GM19463 (cell line): ENCODE results near the gene SHCBP1L.

ENCODE experiments used
- ATAC-seq: cut with Tn5 transposase; IDR thresholded peaks from one replicate; pipeline ENCODE4 v1.9.1; 2021; ENCODE audit warnings: mild to moderate bottlenecking, moderate library complexity; ENCODE audit not compliant: unreplicated experiment

The SHCBP1L gene

GRCh38 chr1:182897696-182898095, 55.3 kb downstream of the SHCBP1L start:
- no peak for ATAC-seq

- ATAC-seq, result no peak
Measured at GRCh38 chr1:182890927-182891610, 61.9 kb downstream of the SHCBP1L start.

- ATAC-seq, result no peak
Measured at GRCh38 chr1:182889997-182890396, 63.0 kb downstream of the SHCBP1L start.

GRCh38 chr1:182888736-182889531, 64.0 kb downstream of the SHCBP1L start:
- no peak for ATAC-seq

GRCh38 chr1:182886985-182887384, 66.0 kb downstream of the SHCBP1L start:
- ATAC-seq, result no peak

- ATAC-seq, result no peak
Measured at GRCh38 chr1:182885591-182885990, 67.4 kb downstream of the SHCBP1L start.

GRCh38 chr1:182884872-182885271, 68.1 kb downstream of the SHCBP1L start:
- no peak for ATAC-seq

- no peak for ATAC-seq
Measured at GRCh38 chr1:182877842-182878241, 75.1 kb downstream of the SHCBP1L start.

GRCh38 chr1:182877331-182877730, 75.6 kb downstream of the SHCBP1L start:
- no peak for ATAC-seq

- ATAC-seq, result no peak
Measured at GRCh38 chr1:182875889-182876288, 77.1 kb downstream of the SHCBP1L start.

- no peak for ATAC-seq
Measured at GRCh38 chr1:182872881-182873280, 80.1 kb downstream of the SHCBP1L start.

- no peak for ATAC-seq
Measured at GRCh38 chr1:182869241-182869666, 83.7 kb downstream of the SHCBP1L start.

GRCh38 chr1:182867861-182868260, 85.1 kb downstream of the SHCBP1L start:
- no peak for ATAC-seq

- ATAC-seq, result no peak
Measured at GRCh38 chr1:182863940-182864339, 89.0 kb downstream of the SHCBP1L start.

GRCh38 chr1:182862827-182863226, 90.1 kb downstream of the SHCBP1L start:
- no peak for ATAC-seq

- ATAC-seq, result no peak
Measured at GRCh38 chr1:182861994-182862393, 91.0 kb downstream of the SHCBP1L start.

GRCh38 chr1:182860658-182861057, 92.3 kb downstream of the SHCBP1L start:
- ATAC-seq, result no peak

GRCh38 chr1:182857212-182857611, 95.8 kb downstream of the SHCBP1L start:
- no peak for ATAC-seq

- ATAC-seq, result no peak
Measured at GRCh38 chr1:182855911-182856310, 97.1 kb downstream of the SHCBP1L start.

GRCh38 chr1:182851825-182852224, 101.1 kb downstream of the SHCBP1L start:
- no peak for ATAC-seq

GRCh38 chr1:182850319-182850718, 102.6 kb downstream of the SHCBP1L start:
- ATAC-seq, result no peak
